GM18499 (cell line): ENCODE measurements around the gene ALOX12B.
"Not testable (repeated sequence)": the region's sequence is repeated elsewhere in the genome, so short reads cannot be mapped to it uniquely, and the experiment has no call there.

Experiments used
- ATAC-seq: cut with Tn5 transposase; IDR thresholded peaks from one replicate; pipeline ENCODE4 v1.9.1; 2021; ENCODE audit warnings: moderate number of reproducible peaks; ENCODE audit not compliant: insufficient read depth, unreplicated experiment

Gene ALOX12B

DNA sequence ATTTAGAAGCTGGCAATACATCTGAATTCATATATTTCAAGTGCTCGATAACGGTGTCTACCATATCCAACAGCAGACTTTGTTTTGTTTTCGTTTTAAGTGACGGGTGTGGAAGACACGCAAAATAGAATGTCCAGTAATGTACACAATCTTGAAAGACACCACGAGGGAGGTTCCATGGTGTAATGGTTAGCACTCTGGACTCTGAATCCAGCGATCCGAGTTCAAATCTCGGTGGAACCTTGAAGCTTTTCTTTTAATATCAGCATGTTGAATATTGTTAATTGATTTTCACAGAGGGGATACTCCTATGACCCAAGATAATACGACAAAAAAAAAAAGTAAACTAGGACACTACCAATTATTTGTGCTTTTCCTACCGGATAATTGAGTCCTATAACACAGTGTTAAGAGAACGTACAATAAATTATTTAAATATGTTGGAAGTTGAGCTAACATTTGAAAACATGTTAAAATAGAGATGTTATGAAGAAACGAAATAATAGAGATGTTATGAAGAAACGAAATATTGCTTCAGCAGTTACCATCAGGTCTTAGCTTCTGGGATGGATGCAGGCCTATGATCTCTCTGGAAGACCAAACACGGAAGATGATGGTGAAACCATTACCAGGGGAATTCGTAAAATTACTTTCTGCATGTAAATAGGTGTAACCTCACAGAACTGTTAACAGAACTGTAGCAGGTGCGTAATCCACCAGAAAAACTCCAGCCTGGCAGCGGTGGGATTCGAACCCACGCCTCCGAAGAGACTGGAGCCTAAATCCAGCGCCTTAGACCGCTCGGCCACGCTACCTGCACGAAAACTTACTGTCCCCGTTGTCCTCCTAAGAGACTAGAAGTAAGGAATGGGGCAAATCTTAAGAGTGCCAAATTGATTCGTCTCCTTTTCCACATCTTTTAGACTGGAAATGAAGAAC lies 32.3 kb upstream of the ALOX12B start:
- no peak for ATAC-seq

DNA sequence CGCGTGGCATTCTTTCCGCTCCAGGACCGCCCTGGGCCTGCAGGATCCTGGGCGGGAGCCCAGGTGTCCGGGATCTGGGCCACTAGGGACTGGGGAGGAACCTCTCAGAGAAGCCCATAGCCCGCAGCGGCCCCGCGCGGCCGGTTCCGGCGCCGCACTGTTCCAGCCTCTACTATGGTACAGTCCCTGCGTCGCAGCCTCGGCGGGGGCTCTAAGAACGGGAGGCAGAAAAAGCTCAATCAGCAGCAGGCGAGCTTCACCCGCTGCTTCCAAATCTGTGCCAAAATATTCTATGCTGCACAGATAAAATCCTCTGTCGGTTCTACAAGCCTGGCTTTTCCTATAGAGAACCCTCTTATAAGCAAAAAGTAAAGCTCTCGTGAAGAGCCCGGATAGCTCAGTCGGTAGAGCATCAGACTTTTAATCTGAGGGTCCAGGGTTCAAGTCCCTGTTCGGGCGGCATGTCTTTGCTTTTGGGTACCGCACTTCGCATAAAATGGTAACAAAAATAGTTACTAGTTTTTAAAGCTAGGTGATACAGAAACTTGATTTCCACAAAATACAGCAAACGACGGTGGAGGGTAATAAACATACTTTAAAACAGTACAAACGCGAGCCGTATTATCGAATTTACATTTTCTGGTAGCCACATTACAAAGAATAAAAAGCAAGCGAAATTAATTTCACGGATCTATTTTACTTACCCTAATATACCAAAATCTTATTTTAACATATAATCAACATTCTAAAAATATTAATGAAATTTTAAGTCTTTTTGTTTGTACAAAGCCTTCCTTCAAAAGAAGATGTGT lies 31.5 kb upstream of the ALOX12B start:
- ATAC-seq = no peak

DNA sequence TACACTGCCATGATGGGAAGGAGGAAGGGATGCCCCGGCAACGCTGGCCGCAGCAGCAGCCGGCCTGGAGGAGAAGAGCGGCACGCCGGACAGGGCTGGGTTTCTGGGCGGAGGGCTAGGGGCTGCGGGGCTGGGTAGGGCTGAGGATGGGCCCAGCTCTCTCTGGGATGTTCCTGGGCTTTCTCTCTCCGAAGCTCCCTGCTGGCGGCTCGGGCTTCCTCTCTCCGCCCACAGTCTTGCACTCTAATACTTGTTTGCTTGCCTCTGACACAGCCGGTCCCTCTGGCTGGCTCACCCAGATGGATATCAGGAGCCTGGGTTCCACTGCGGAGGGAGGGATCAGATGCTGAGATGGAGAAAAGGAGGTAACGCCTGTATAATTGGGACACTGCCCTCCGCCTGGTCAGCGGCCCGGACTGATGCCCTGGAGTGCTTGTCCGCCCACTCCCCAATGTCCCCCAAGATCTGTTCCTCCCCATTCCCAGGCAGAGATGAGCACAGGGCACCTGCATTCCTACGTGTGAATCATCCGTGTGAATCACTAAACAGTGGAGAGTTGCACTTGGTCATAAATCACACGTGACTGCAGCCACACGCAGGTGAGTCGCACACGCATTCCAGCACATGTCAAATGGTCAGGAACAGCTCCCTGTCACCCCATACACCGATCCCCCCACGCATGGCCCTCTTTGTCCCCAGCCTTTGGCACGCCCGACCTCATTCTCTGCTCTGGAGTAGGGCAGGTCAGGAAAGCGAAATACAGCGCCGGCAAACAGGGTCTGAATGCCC lies 30.7 kb upstream of the ALOX12B start, which contains the start of gene ALOXE3:
ALOXE3 (minus strand) TSS at position 535 of the 789 bp plus-strand sequence; CDS start at position 11, 524 bp downstream.
- no peak for ATAC-seq

DNA sequence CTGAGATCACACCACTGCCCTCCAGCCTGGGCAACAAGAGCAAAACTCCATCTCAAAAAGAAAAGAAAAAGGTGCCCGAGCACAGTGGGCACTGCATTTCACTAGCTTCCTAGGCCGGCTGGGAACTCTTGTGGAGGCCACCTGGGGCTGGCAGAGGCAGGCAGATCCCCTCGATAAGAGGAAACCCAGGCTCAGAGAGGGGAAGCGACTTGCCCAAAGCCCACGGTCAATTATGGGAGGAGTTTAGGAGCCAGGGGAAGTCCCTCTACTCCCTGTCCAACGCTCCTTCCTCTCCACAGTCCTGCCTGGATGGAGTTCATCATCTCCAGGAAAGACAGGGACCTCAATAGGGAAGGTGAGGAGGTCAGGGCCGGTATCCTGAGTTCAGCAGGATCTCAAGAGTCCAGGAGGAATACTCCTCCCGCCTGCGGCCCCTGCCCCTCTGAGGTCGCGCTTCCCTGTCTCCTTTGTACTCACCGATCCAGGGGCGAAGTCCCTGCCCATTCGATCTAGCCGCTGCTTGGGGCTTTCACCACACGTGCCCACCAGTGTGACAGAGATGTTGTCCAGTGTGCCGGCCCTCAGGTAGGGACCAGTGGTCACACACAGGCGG lies 30.0 kb upstream of the ALOX12B start:
- ATAC-seq = no peak

DNA sequence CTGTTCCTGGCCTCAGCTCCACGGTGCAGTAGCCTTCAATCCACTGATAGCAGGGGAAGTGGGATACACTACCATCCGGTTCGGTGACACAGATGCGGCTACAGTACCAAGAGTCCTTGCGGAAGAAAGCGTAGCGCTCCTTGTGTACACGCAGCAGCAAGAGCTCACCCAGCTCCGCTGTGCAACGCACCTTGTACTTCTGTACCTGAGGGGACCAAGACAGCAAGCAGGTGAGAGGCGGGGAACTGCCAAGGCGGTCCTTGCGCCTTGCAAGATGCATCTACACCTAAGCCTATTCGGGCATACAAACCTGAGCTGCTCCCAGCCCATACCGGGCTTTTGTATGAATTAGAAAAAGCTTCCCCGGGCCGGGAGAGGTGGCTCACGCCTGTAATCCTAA lies 29.3 kb upstream of the ALOX12B start:
- no peak for ATAC-seq

DNA sequence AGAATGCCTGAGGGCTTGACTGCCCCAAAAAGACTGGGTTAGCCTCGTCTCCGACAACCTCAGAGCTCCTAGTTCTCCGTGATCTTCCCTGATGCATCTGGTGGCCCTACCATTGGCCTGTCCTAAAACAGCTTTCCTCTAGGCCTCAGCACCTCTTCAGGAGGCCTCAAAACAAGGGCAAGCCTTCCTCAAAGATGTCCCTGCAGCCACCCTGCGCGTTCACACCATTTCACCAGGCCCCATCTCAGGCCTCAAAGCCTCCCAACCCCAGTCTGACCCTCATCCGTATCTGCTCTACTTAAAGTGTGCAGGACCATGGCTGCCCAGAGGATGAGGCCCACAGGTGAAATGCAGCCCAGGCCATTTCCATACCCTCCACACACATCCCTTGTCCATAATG lies 23.4 kb upstream of the ALOX12B start:
- no peak for ATAC-seq

DNA sequence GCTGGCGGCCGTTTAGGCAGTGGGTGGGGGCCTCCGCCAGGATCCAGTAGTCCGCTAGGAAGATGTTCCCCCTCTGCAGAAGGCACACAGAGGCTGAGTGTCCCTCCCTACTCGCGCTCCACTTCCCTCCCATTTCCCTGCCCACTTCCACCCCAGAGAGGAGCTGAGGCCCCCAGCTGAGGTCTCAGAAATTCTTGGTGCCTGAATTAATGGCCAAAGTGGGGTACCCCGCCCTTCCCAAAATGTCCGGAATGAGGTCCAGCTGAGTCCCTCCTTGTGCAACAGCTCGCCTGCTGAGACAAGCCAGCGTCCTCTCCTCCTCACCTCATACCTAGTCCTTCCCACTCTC lies 22.9 kb upstream of the ALOX12B start:
- ATAC-seq = no peak

DNA sequence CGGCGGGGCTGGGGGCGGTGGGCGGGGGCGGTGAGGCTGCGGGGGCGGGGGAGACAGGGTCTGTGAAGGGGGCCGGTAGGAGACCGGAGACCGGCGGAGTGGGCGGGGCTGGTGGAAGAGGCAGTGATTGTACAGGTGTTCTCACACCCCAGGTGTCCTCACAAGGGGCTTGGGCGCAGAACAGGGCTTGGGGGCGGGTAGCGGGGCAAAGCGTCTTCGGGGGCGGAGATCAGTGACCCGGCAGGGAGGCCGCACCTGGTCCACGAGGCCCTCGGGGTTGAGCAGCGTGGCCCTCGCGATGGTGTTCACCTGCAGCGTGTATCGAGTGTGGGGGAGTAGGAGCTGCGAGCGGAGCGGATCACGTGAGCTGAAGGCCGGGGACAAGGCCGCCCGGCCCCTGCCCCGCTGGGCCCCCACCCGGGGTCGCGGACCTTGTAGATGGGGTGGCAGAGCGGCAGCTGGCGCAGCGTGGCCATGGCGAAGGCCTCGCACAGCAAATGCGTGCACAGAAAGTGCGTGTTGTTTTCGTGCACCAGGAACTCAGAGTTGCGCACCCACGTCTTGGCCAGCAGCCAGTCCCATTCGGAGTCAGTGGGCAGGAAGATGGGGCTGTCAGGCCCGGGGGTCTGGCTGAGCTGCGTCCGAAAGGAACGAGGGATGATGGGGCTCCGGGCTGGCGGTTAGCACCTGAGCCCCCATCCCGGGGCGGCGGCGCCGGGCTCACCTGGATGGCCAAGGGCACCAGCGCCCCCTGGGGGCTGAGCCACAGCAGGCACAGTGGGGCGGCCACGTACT lies 22.3 kb upstream of the ALOX12B start:
- ATAC-seq = no peak

DNA sequence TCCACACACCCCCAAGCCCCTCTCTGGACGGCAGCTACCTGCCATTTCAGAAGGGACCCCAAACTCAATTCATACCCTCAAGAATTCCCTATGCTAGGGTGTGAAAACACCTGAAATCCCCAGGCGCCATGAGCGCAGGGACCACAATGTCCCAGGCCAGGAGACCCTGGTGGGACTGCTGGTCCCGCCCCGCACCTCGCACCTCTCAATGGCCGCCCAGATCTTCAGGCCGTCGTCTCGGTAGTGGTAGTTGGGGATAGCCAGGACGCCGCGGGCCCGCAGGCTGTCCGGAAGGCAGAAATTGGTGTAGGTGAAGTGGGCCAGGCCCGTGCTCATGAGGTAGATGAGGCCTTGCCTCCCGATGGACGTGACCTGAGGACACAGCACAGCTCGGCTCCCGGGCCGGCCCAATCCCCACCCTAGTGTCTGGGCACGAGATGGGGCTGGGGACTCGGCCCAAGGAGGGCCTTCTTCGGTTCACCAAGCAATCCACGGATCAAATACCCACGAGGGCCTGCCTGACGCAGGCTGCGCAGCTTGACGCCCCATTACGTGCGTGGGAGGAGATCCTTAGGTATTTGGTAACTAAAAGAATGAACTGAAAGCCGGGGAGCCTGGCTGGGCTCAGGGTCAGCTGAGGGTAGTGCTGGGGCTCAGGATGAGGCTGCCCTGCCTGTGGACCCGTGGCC lies 21.6 kb upstream of the ALOX12B start:
- no peak for ATAC-seq

DNA sequence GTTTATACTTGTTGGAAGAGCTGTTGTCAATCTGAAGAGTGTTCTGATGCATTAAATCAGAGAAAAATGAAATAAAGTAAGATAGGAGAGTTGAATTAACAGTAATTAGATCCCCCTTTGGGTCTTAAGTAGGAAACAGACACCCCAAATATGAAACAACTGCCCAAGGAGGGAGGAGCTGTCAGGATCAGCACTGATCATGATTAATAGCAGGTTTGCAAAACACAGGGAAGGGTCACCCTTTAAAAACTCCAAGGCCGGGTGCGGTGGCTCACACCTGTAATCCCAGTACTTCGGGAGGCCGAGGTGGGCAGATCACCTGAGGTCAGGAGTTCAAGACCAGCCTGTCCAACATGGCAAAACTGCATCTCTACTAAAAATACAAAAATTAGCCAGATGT lies 19.5 kb upstream of the ALOX12B start:
- not testable (repeated sequence) for ATAC-seq

DNA sequence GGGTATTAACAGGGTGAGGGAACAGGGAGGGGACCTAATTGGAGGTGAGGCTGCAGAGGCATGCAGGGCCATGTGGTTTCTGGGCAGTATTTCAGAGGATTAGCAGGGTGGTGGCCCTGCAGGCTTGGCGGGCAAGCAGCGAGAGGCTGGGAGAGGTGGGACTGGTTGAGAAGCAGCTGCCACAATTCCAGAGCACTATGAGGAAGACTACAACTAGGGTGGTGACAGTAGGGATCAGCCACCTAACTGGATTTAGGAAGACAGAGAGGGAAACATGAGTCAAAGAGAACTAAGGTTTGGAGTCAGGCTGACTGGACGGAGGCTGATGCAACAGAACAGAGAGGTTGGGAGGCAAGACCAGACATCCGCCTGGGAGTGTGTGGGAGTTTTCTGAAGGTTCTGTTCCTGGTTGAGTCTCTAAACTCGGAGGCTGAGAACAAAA lies 18.5 kb upstream of the ALOX12B start:
- ATAC-seq = no peak

DNA sequence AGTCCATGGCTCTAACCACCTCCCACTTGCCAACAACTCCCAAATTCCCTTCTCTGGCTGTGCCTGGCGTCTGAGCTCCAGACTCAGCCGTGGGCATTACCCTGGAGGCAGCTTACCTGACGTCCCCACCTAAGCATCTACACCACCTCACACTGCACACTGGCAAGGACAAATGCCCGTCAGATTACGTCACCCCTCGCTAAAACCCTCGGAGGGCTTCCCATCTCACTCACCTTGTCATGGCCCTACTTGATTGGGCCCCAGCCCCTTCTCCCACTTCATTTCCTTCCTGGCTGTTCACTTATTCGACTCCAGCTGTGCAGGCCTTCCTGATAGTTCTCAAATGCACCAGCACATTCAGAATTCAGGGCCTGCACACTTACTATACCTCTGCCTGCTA lies 17.4 kb upstream of the ALOX12B start:
- ATAC-seq = no peak

DNA sequence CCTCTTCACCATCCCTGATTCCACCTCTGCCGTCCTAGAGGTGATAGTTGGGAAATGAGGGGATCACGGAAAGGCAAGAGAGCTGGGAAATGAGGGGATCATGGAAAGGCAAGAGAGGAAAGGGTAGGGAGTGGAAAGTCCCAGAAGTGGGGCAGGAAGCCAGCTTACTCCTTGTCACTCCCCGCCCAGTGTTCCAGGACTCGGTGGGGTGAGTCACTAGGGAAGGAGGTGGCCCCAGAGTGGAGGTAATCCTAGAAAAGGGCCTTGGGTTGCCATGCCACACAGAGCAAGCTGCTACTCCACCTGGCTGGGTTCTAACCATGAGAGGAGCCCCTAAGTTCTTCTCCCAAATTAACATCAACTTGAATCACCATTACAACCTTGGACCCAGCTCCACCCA lies 16.0 kb upstream of the ALOX12B start:
- ATAC-seq = no peak

DNA sequence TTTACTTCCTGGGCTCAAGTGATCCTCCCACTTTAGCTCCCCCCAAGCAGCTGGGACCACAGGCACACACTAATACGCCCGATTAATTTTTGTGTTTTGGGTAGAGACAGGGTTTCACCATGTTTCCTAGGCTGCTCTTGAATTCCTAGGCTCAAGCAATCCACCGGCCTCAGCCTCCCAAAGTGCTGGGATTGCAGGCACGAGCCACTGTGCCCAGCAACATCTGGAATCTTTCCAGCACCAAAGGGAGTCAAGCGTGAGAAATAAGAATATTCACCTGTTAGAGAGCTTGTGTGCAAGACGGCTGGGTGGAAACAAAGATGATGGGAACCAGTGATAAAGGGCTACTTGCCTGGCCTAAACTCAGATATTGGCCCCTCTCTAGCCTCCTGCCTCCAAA lies 14.2 kb upstream of the ALOX12B start:
- ATAC-seq = no peak

DNA sequence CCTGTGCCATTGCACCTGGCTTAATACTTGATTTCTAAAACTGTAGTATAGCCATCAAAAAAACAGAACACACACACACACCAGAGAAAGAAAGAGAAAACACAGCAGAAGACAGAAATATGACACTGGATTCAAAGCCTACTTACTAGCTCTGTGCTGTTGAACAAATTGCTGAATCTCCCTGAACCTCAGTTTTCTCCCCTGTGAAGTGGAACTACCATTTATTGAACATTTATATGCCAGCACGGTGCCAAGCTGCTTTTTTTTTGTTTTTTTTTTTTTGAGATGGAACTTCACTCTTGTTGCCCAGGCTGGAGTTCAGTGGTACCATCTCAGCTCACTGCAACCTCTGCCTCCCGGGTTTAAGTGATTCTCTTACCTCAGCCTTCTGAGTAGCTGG lies 13.2 kb upstream of the ALOX12B start:
- ATAC-seq = no peak

DNA sequence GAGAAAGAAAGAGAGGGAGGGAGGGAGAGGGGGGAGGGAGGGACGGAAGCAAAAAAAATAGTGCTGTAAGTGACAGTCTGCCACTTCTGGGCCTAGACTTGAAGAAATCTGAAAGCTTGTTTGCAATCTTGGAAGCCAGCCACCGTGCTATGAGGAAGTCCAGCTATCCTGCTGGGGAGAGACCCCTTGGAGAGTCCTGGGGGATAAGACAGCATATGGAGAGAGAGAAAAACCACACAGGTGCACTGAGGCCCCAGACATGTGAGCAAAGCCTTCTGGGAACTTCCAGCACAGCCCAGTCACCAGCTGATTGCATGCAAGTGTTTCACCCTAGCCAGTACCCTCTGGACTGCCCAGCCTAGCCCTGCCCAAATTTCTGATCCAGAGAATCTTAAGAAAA lies 12.6 kb upstream of the ALOX12B start:
- ATAC-seq = no peak

DNA sequence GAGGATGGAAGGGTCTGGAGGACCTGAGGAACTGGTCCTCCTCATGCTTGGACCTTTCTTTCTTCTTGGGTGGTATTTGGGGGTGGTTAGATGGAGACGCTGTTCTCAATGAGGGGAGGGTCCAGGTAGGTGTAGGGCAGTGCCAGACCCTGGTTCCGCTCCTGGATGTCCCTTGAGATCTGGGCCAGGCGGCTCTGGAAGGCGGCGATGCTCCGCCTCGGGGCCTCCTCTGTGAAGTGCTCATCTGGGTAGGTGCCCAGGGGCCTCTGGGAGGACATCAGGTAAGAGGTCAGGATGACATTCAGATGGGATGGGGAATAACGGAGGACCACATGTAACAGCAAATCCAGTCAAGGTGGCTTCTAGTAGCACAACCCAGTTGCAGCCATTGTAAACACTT lies 9.0 kb upstream of the ALOX12B start:
- ATAC-seq = no peak

DNA sequence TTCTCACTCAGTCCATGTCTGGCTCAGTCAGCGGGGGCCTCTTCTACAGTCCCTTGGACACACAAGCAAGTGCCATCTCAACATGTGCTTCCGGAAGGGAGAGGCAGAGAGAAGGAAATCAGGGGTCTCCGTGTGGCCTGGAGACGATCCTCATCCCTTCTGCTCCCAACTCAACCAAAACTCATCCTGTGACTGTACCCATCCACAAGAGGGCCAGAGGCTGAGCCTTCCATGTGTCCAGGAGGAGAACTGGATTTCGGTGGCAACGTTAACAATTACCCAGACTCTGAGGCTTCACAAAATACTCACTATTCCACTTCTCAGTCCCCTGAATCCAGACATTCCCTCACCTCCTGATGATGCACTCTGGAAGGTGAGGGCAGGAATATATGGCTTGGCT lies 7.8 kb upstream of the ALOX12B start:
- no peak for ATAC-seq
